Adipose tissue (tissue), 3 donors: ENCODE results near the gene B4GAT1. TPM values are rescaled to one million over a fixed set of nuclear protein-coding genes. Genes with fewer than 3 reads are reported as not detected.
"Not testable (repeated sequence)": the region's sequence is repeated elsewhere in the genome, so short reads cannot be mapped to it uniquely, and the experiment has no call there.

Experiments
- H3K27ac ChIP-seq: one replicate; pipeline ENCODE4 v1.5.1; 2013; ENCODE audit warnings: low read depth, low read length
- WGBS, 3 donors: extraction: QIAGEN DNeasy Blood & Tissue Kit; methylation state at CpG; one replicate each; pipeline ENCODE4 v1.1.7; 2013; 5-methylcytosine and 5-hydroxymethylcytosine counted together
- polyA plus RNA-seq, 3 donors: library from polyadenylated mRNA; stranded (reverse); fragments of 200-250 nt; gene quantifications; one replicate each; pipeline ENCODE4 v1.2.3, GENCODE V29; 2013
- donor health status: healthy with polysubstance abuse.
- donor health status: Bipolar disorder and iron deficiency.
- donor health status: healthy.

The B4GAT1 gene
- polyA plus RNA-seq, 3 donors: 12.5 to 19.9 (median 17.9) TPM

- no peak overlapping the region for H3K27ac ChIP-seq
- WGBS, 3 donors: 69 to 89% (median 72%) methylated on average over 11 to 14 of the region's 14 CpGs
Observed at GRCh38 chr11:66315498-66315885, 31.9 kb downstream of the B4GAT1 start.

- 52 to 80% (median 67%) methylated on average over 17 of the region's 17 CpGs for WGBS, 3 donors
- H3K27ac ChIP-seq: no peak overlapping the region
Observed at GRCh38 chr11:66314561-66315497, 32.6 kb downstream of the B4GAT1 start.

GRCh38 chr11:66314186-66314501 lies 33.3 kb downstream of the B4GAT1 start:
- 55 to 100% (median 76%) methylated on average over 1 of the region's 1 CpG for WGBS, 3 donors
- H3K27ac ChIP-seq: no peak overlapping the region

- peak overlapping the region; percentile 78 for H3K27ac ChIP-seq
- 34 to 45% (median 39%) methylated on average over 32 to 38 of the region's 38 CpGs for WGBS, 3 donors
Observed at GRCh38 chr11:66313321-66314185, 33.9 kb downstream of the B4GAT1 start.

- 1 to 3% (median 3%) methylated on average over 49 to 52 of the region's 52 CpGs for WGBS, 3 donors
- peak overlapping the region; percentile 78 for H3K27ac ChIP-seq
Observed at GRCh38 chr11:66312549-66313320, 34.7 kb downstream of the B4GAT1 start.

GRCh38 chr11:66311965-66312548 lies 35.4 kb downstream of the B4GAT1 start:
- peak overlapping the region; percentile 21 for H3K27ac ChIP-seq
- WGBS, 3 donors: 0 to 1% (median 1%) methylated on average over 44 of the region's 44 CpGs

- peak overlapping the region; percentile 21 for H3K27ac ChIP-seq
- WGBS, 3 donors: 26 to 34% (median 28%) methylated on average over 26 of the region's 26 CpGs
Observed at GRCh38 chr11:66311470-66311964, 35.9 kb downstream of the B4GAT1 start.

GRCh38 chr11:66310803-66311440 lies 36.5 kb downstream of the B4GAT1 start:
- not testable (repeated sequence) for H3K27ac ChIP-seq
- 85 to 88% (median 87%) methylated on average over 18 of the region's 18 CpGs for WGBS, 3 donors

- no peak overlapping the region for H3K27ac ChIP-seq
- WGBS, 3 donors: 69 to 82% (median 78%) methylated on average over 8 of the region's 8 CpGs
Observed at GRCh38 chr11:66310324-66310723, 37.1 kb downstream of the B4GAT1 start.

- no peak overlapping the region for H3K27ac ChIP-seq
- WGBS, 3 donors: 41 to 73% (median 50%) methylated on average over 3 of the region's 3 CpGs
Observed at GRCh38 chr11:66309475-66309874, 38.0 kb downstream of the B4GAT1 start.

GRCh38 chr11:66302656-66303055 lies 44.8 kb downstream of the B4GAT1 start:
- 83 to 87% (median 85%) methylated on average over 12 of the region's 12 CpGs for WGBS, 3 donors

GRCh38 chr11:66299186-66299585 lies 48.2 kb downstream of the B4GAT1 start:
- WGBS, 3 donors: 58 to 74% (median 64%) methylated on average over 3 of the region's 3 CpGs
- no peak overlapping the region for H3K27ac ChIP-seq

More at GRCh38 chr11:66302656-66303055, 44.8 kb downstream of the B4GAT1 start:
- no peak overlapping the region for H3K27ac ChIP-seq

GRCh38 chr11:66297610-66298009 lies 49.8 kb downstream of the B4GAT1 start:
- no peak overlapping the region for H3K27ac ChIP-seq
- 47 to 62% (median 53%) methylated on average over 8 of the region's 8 CpGs for whole genome bisulfite sequencing, 3 donors

Other genes starting within 250 kb of the B4GAT1 start
- gene KLC2, start 89.9 kb downstream of the B4GAT1 start, polyA plus RNA-seq: 10 to 100 TPM in 2 of 3 donors, 1 to 10 TPM in 1; 7.1 to 14.4 (median 14.2) TPM
- gene RAB1B, start 79.0 kb downstream of the B4GAT1 start, polyA plus RNA-seq: 100 to 1,000 TPM in 2 of 3 donors, 10 to 100 TPM in 1; 70.3 to 188 (median 183) TPM
- gene CNIH2, start 69.5 kb downstream of the B4GAT1 start, polyA plus RNA-seq: 1 to 10 TPM in 1 of 3 donors, under 1 TPM in 1, not detected in 1; 0.16 to 1.3 TPM
- gene YIF1A, start 58.5 kb downstream of the B4GAT1 start, polyA plus RNA-seq: 10 to 100 TPM; 62.9 to 84.3 (median 78.5) TPM
- 1 to 10 TPM in 1 of 3 donors, under 1 TPM in 2; 0.22 to 1.3 (median 0.75) TPM for gene TMEM151A, start 55.7 kb downstream of the B4GAT1 start, polyA plus RNA-seq
- gene CD248, start 30.6 kb downstream of the B4GAT1 start, polyA plus RNA-seq: 100 to 1,000 TPM in 1 of 3 donors, 10 to 100 TPM in 2; 22.3 to 327 (median 55.8) TPM
- gene RIN1, start 11.2 kb downstream of the B4GAT1 start, polyA plus RNA-seq: 1 to 10 TPM; 4.8 to 9.0 (median 6.5) TPM
- 10 to 100 TPM; 33.5 to 40.2 (median 36.4) TPM for gene BRMS1, start 2.5 kb downstream of the B4GAT1 start, polyA plus RNA-seq
- gene SLC29A2, start 24.1 kb upstream of the B4GAT1 start, polyA plus RNA-seq: 1 to 10 TPM; 6.7 to 9.4 (median 6.8) TPM
- gene NPAS4, start 73.4 kb upstream of the B4GAT1 start, polyA plus RNA-seq: under 1 TPM in 2 of 3 donors, not detected in 1; 0.06 to 0.07 TPM
- 10 to 100 TPM; 30.2 to 53.6 (median 42.9) TPM for gene MRPL11, start 91.2 kb upstream of the B4GAT1 start, polyA plus RNA-seq
- 10 to 100 TPM in 1 of 3 donors, 1 to 10 TPM in 2; 3.9 to 10.0 (median 5.8) TPM for gene PELI3, start 119.3 kb upstream of the B4GAT1 start, polyA plus RNA-seq
- gene DPP3, start 132.8 kb upstream of the B4GAT1 start, polyA plus RNA-seq: 10 to 100 TPM; 15.1 to 29.0 (median 18.6) TPM
- 10 to 100 TPM; 11.5 to 15.5 (median 12.3) TPM for gene BBS1, start 163.0 kb upstream of the B4GAT1 start, polyA plus RNA-seq
- 10 to 100 TPM in 2 of 3 donors, 1 to 10 TPM in 1; 8.2 to 12.2 (median 10.8) TPM for gene ZDHHC24, start 198.4 kb upstream of the B4GAT1 start, polyA plus RNA-seq
- under 1 TPM in 2 of 3 donors, not detected in 1; 0.03 to 0.15 TPM for gene ACTN3, start 199.3 kb upstream of the B4GAT1 start, polyA plus RNA-seq
- 10 to 100 TPM; 22.4 to 73.7 (median 40.3) TPM for gene CTSF, start 221.0 kb upstream of the B4GAT1 start, polyA plus RNA-seq
- gene CCDC87, start 245.4 kb upstream of the B4GAT1 start, polyA plus RNA-seq: under 1 TPM in 2 of 3 donors, not detected in 1; 0.04 to 0.17 TPM
- 10 to 100 TPM; 33.7 to 45.1 (median 41.2) TPM for gene CCS, start 245.6 kb upstream of the B4GAT1 start, polyA plus RNA-seq